ENCODE results near the gene ST3GAL3. TPM values are rescaled to one million over a fixed set of nuclear protein-coding genes. Genes with fewer than 3 reads are reported as not detected.

The ST3GAL3 gene
- total RNA-seq, 1 donor from 2014 or later = 11.4 TPM

- Histone ChIP-seq H3K4me1 (ENCODE audit: insufficient read depth, low read length) (no peaks in the 10 kb centered on the region), H3K9ac (ENCODE audit: low read length) (no peak overlapping the region), H3K27me3 (ENCODE audit: insufficient read depth, low read length) (no peaks in the 10 kb centered on the region), H3K4me2 (ENCODE audit: low read length) (no peak overlapping the region), H3K79me2 (ENCODE audit: insufficient read depth, low read length) (peaks cover 17% of the 10 kb centered on the region), H3K9me3 (ENCODE audit: insufficient read depth, low read depth, low read length) (no peaks in the 10 kb centered on the region), H2AFZ (ENCODE audit: low read depth, low read length) (no peak overlapping the region), H3K27ac (ENCODE audit: low read depth, low read length) (no peak overlapping the region), H4K20me1 (ENCODE audit: insufficient read depth, low read length) (peaks cover 39% of the 10 kb centered on the region), H3K36me3 (ENCODE audit: insufficient read depth, low read length) (no peaks in the 10 kb centered on the region), H3K4me3 (ENCODE audit: insufficient read depth, low read depth, low read length) (no peak overlapping the region)
- no peak overlapping the region for H3K4me3 Mint-ChIP-seq (ENCODE audit: unreplicated experiment)
- no peak overlapping the region for H3K27ac Mint-ChIP-seq (ENCODE audit: unreplicated experiment)
- TF ChIP-seq EZH2 (IDR thresholded peaks at IDR 0.05; ENCODE audit: insufficient read depth, low read length) = no peak
- TF ChIP-seq, protein P1, sequence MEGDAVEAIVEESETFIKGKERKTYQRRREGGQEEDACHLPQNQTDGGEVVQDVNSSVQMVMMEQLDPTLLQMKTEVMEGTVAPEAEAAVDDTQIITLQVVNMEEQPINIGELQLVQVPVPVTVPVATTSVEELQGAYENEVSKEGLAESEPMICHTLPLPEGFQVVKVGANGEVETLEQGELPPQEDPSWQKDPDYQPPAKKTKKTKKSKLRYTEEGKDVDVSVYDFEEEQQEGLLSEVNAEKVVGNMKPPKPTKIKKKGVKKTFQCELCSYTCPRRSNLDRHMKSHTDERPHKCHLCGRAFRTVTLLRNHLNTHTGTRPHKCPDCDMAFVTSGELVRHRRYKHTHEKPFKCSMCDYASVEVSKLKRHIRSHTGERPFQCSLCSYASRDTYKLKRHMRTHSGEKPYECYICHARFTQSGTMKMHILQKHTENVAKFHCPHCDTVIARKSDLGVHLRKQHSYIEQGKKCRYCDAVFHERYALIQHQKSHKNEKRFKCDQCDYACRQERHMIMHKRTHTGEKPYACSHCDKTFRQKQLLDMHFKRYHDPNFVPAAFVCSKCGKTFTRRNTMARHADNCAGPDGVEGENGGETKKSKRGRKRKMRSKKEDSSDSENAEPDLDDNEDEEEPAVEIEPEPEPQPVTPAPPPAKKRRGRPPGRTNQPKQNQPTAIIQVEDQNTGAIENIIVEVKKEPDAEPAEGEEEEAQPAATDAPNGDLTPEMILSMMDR (IDR thresholded peaks at IDR 0.05; ENCODE audit: insufficient read depth, low read depth, low read length) = no peak
- FAIRE-seq (no peak), DNase-seq (ENCODE audit: low read depth) (no peak)
- H3K36me3 Mint-ChIP-seq (ENCODE audit: low read depth, unreplicated experiment) = peaks cover 36% of the 10 kb centered on the region
- H3K27me3 Mint-ChIP-seq (ENCODE audit: low read depth, unreplicated experiment) = no peaks in the 10 kb centered on the region
- no peaks in the 10 kb centered on the region for H3K4me1 Mint-ChIP-seq (ENCODE audit: low read depth, unreplicated experiment)
- H3K9me3 Mint-ChIP-seq (ENCODE audit: unreplicated experiment) = peaks cover 1% of the 10 kb centered on the region
Measured at GRCh38 chr1:43957407-43958040, 250.2 kb downstream of the ST3GAL3 start.

DNA sequence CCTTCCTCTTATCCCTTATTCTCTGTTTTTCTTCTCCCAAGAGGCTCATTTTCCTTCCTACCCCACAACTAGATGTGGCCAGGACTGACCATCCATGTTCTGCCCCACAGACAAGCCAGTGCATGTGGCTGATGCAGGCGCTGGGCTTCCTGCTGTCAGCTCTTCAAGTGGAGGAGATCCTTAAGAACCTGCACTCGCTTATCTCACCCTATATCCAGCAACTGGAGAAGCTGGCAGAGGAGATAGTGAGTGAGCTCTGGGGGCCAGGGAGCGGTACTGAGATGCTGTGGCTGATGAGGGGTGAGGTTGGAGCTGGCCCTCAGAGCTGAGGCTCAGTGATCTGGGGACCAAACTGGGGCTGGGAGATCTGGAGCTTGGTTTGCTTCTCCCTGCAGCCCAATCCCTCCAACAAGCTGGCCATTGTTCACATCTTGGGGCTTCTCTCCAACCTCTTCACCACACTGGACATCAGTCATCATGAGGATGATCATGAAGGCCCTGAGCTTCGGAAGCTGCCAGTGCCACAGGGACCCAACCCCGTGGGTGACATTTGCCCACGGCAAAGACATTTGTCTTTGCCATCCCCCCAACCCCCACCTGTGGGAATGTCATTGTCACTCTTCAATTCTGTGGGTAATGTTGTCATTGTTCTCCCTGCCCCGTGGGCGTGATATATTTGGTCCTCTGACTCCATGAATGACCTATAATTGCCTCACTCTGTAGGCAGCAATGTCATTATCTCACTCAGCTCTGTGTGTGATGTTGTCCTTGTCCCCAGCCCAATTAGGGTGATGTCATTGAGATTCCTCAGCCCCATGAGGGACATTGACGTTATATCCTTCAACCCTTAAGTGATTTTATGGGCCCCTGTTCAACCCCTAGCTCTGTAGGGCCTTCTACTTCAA lies 251.3 kb downstream of the ST3GAL3 start:
- no peaks in the 10 kb centered on the region for H3K36me3 ChIP-seq (ENCODE audit: insufficient read depth, low read length)
- no peaks in the 10 kb centered on the region for H3K27me3 Mint-ChIP-seq (ENCODE audit: low read depth, unreplicated experiment)
- no peak overlapping the region for H3K27ac Mint-ChIP-seq (ENCODE audit: unreplicated experiment)

More for the DNA sequence above, 251.3 kb downstream of the ST3GAL3 start:
- H3K36me3 Mint-ChIP-seq (ENCODE audit: low read depth, unreplicated experiment) = peaks cover 37% of the 10 kb centered on the region
- H3K4me2 ChIP-seq (ENCODE audit: low read length) = no peak overlapping the region
- no peaks in the 10 kb centered on the region for H3K27me3 ChIP-seq (ENCODE audit: insufficient read depth, low read length)
- H2AFZ ChIP-seq (ENCODE audit: low read depth, low read length) = no peak overlapping the region
- H3K4me1 Mint-ChIP-seq (ENCODE audit: low read depth, unreplicated experiment) = no peaks in the 10 kb centered on the region
- H3K27ac ChIP-seq (ENCODE audit: low read depth, low read length) = no peak overlapping the region
- no peaks in the 10 kb centered on the region for H3K9me3 ChIP-seq (ENCODE audit: insufficient read depth, low read depth, low read length)
- TF ChIP-seq, protein P1 (IDR thresholded peaks at IDR 0.05; ENCODE audit: insufficient read depth, low read depth, low read length) = no peak
- TF ChIP-seq EZH2 (IDR thresholded peaks at IDR 0.05; ENCODE audit: insufficient read depth, low read length) = no peak
- peaks cover 33% of the 10 kb centered on the region for H4K20me1 ChIP-seq (ENCODE audit: insufficient read depth, low read length)
- H3K4me1 ChIP-seq (ENCODE audit: insufficient read depth, low read length) = no peaks in the 10 kb centered on the region
- DNase-seq (ENCODE audit: low read depth) (no peak), FAIRE-seq (no peak)
- H3K79me2 ChIP-seq (ENCODE audit: insufficient read depth, low read length) = peaks cover 8% of the 10 kb centered on the region
- H3K4me3 Mint-ChIP-seq (ENCODE audit: unreplicated experiment) = no peak overlapping the region
- no peak overlapping the region for H3K9ac ChIP-seq (ENCODE audit: low read length)
- no peak overlapping the region for H3K4me3 ChIP-seq (ENCODE audit: insufficient read depth, low read depth, low read length)
- H3K9me3 Mint-ChIP-seq (ENCODE audit: unreplicated experiment) = peaks cover 1% of the 10 kb centered on the region

All from astrocyte (in vitro differentiated cells and primary cell).